ENCODE data around the gene PBXIP1. TPM values are rescaled to one million over a fixed set of nuclear protein-coding genes. Genes with fewer than 3 reads are reported as not detected.

The PBXIP1 gene
- total RNA-seq, 6 experiments from 2014 or later: 26.4 to 42.5 (median 28.1) TPM

DNA sequence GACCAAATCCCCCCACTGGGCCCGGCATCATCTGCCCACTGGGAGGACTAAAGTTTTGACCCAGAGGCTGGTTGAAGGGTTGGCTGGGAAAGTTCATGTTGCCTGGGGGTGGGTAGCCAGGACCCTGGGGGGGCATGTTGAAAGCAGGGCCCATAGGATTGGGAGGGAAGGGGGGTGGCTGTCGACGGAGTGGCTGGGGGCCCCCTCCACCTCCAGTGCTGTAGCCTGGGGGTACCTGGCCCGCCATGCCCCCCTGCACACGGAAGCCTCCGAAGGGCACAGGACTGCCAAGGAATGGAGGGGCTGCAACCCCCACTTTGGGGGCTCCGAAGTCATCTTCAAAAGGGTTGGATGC lies 3.5 kb upstream of the PBXIP1 start:
- peaks cover 15% of the 10 kb centered on the region for H3K36me3 Mint-ChIP-seq (ENCODE audit: low read depth)
- DNase-seq: no peak

DNA sequence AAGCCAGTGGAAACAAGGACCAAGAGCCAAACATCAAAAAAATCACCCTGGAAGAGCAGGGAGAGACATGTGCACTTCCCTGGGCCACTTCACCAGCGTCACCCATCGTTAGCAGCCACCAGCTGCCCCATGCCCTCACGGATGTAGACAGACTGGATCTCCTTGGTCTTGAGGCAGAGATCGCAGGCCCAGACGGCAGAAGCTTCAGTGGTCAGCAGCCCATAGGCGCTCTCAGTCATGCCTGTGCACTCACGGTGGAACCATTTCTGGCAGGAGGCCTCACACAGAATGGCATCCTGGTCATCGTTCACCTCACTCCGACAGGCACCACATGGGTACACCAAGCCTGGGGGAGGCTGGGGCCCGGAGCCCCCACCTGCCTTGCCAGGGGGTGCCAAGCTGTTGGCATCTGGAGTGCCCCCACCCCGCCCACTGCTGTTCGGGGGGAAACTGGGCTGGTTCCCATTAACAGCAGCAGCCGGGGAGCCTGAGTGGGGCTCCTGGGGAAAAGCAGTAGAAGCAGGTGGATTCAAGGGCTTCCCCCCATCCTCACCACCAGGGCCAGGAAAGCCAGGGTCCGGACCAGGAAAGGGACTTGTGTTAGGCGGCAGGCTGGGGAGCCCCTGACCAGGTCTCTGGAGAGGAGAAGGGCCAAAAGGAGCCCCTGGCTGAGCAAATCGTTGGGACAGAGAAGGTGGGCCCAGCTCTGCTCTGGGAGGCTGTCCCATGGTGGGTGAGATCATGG lies 3.0 kb upstream of the PBXIP1 start:
- Mint-ChIP-seq H3K9me3 (no peaks in the 10 kb centered on the region), H3K4me3 (no peak overlapping the region), H3K4me1 (ENCODE audit: low read depth) (peaks cover 60% of the 10 kb centered on the region), H3K27ac (peak overlapping the region; percentile 48), H3K36me3 (ENCODE audit: low read depth) (peaks cover 14% of the 10 kb centered on the region), H3K27me3 (ENCODE audit: insufficient read depth) (peaks cover 13% of the 10 kb centered on the region)
- no peak for DNase-seq
- TF ChIP-seq, protein P1, sequence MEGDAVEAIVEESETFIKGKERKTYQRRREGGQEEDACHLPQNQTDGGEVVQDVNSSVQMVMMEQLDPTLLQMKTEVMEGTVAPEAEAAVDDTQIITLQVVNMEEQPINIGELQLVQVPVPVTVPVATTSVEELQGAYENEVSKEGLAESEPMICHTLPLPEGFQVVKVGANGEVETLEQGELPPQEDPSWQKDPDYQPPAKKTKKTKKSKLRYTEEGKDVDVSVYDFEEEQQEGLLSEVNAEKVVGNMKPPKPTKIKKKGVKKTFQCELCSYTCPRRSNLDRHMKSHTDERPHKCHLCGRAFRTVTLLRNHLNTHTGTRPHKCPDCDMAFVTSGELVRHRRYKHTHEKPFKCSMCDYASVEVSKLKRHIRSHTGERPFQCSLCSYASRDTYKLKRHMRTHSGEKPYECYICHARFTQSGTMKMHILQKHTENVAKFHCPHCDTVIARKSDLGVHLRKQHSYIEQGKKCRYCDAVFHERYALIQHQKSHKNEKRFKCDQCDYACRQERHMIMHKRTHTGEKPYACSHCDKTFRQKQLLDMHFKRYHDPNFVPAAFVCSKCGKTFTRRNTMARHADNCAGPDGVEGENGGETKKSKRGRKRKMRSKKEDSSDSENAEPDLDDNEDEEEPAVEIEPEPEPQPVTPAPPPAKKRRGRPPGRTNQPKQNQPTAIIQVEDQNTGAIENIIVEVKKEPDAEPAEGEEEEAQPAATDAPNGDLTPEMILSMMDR (IDR thresholded peaks at IDR 0.05): no peak

More for the DNA sequence above, 3.5 kb upstream of the PBXIP1 start:
- Mint-ChIP-seq H3K27ac (no peak overlapping the region), H3K9me3 (no peaks in the 10 kb centered on the region), H3K27me3 (ENCODE audit: insufficient read depth) (peaks cover 13% of the 10 kb centered on the region), H3K4me1 (ENCODE audit: low read depth) (peaks cover 64% of the 10 kb centered on the region), H3K4me3 (no peak overlapping the region; the same call in 1 of the 2 replicates)
- TF ChIP-seq, protein P1 (IDR thresholded peaks at IDR 0.05): no peak

DNA sequence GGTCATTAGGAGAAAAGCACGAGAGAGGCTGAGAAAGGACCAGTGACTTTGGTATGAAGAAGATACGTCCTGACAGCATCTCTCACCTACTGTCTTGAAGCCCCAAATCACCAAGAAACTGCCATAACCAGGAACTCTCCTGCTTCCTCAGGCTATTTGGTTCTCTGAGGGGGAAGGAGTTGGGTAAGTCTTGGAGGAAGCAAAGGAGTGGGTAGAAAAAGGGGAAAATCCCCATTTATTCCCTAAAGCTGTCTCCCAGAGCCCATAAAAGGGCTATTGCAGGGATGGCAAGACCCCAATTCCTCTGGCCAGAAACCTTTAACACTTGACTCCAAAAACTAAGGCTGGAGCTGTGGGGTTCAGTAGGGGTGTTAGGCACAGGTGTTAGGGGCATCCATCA lies 2.1 kb upstream of the PBXIP1 start:
- no peak for DNase-seq
- Mint-ChIP-seq H3K4me1 (ENCODE audit: low read depth) (peaks cover 52% of the 10 kb centered on the region), H3K27me3 (ENCODE audit: insufficient read depth) (peaks cover 13% of the 10 kb centered on the region), H3K9me3 (no peaks in the 10 kb centered on the region), H3K27ac (peak overlapping the region; percentile 97; the same call in 1 of the 2 replicates), H3K36me3 (ENCODE audit: low read depth) (peaks cover 7% of the 10 kb centered on the region; the same call in 1 of the 2 replicates), H3K4me3 (no peak overlapping the region)
- TF ChIP-seq, protein P1 (IDR thresholded peaks at IDR 0.05): no peak

- TF ChIP-seq, protein P1 (IDR thresholded peaks at IDR 0.05): no peak
- Mint-ChIP-seq H3K9me3 (no peaks in the 10 kb centered on the region), H3K4me1 (ENCODE audit: low read depth) (peaks cover 43% of the 10 kb centered on the region), H3K36me3 (ENCODE audit: low read depth) (peaks cover under 1% of the 10 kb centered on the region; the same call in 1 of the 2 replicates), H3K27ac (peak overlapping the region; percentile 97), H3K4me3 (peak overlapping the region; percentile 27; the same call in 1 of the 2 replicates), H3K27me3 (ENCODE audit: insufficient read depth) (peaks cover 13% of the 10 kb centered on the region)
- DNase-seq: no peak
These were observed 1.3 kb upstream of the PBXIP1 start for GRCh38 chr1:154957091-154957657.

- TF ChIP-seq, protein P1 (IDR thresholded peaks at IDR 0.05): no peak
- H3K36me3 Mint-ChIP-seq (ENCODE audit: low read depth): no peaks in the 10 kb centered on the region
- H3K9me3 Mint-ChIP-seq: no peaks in the 10 kb centered on the region
- peak overlapping the region; percentile 97 for H3K27ac Mint-ChIP-seq
- DNase-seq: no peak
- H3K27me3 Mint-ChIP-seq (ENCODE audit: insufficient read depth): peaks cover 12% of the 10 kb centered on the region
- H3K4me1 Mint-ChIP-seq (ENCODE audit: low read depth): peaks cover 41% of the 10 kb centered on the region
- H3K4me3 Mint-ChIP-seq: peak overlapping the region; percentile 95
These were observed 644 bp upstream of the PBXIP1 start for GRCh38 chr1:154956544-154956941.
